Measurements from ENCODE around the gene TTR.

TTR gene

DNA sequence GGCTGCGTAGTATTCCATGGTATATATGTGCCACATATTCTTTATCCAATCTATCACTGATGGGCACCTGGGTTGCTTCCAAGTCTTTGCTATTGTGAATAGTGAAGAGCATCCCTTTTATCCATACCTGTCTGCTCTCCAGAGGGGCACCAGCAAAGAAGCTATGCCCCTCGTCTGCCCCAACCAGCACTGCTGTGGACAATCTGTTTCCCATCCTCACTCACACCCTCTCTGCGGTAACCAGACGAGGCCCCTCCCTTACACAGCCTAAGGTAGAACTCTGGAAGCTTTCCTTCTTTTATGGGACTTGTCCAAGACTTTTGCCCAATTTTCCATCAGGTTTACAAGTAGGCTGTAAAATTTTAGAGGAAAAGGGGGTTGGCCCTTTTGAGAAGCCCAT, 24.9 kb downstream of the TTR start:
- no peak for DNase-seq (ENCODE audit: low spot score)

DNA sequence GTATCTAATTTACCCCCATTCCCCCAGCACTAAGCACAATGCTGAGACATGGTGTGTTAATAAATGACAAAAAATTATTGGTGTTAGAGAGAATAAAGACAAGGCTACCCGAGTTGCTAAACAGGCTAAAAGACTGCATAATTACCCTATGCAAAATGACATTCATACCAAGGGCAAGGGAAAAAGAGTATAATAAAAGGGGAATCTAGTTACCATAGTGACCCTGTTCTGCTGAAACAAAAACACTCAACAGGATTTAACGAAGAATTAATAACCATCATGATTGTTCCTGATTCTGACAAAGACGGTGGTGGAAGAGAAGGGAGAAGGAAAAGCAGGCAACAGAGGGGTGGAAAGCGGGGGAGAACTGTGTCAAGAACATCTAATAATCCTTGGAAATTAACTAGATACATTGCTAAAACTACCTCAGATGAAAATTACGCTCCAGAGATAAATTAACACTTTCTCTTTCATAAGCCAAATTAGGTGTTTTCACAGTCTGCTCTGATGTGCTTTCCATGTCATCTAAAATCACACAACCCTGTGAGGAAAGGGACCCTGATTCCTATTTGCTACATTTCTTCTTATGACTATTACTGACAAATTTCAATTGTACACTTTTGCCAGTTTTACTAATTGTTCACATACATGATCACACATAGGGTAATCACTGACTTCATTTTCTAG, 25.5 kb downstream of the TTR start:
- DNase-seq (ENCODE audit: low spot score): peak; percentile 18

- no peak for DNase-seq (ENCODE audit: low spot score)
Observed at GRCh38 chr18:31618801-31619200, 27.1 kb downstream of the TTR start.

GRCh38 chr18:31619291-31619690, 27.6 kb downstream of the TTR start:
- DNase-seq (ENCODE audit: low spot score): no peak

- DNase-seq (ENCODE audit: low spot score): no peak
Observed at GRCh38 chr18:31624892-31625640, 33.4 kb downstream of the TTR start.

DNA sequence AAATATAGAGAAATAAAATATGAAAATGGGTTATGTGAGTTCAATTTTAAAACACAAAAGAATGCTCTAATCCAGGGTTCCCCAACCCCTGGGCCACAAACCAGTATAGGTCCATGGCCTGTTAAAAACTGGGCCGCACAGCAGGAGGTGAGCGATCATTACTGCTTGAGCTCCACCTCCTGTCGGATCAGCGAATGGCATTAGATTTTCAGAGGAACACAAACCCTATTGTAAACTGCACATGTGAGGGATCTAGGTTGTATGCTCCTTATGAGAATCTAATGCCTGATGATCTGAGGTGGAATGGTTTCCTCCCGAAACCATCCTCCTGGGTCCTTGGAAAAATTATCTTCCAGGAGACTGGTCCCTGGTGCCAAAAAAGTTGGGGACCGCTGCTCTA, 34.7 kb downstream of the TTR start:
- DNase-seq (ENCODE audit: low spot score): no peak

- no peak for DNase-seq (ENCODE audit: low spot score)
Observed at GRCh38 chr18:31630549-31630948, 38.9 kb downstream of the TTR start.

GRCh38 chr18:31631526-31631925, 39.8 kb downstream of the TTR start:
- DNase-seq (ENCODE audit: low spot score): no peak

- no peak for DNase-seq (ENCODE audit: low spot score)
Observed at GRCh38 chr18:31632356-31632755, 40.7 kb downstream of the TTR start.

DNA sequence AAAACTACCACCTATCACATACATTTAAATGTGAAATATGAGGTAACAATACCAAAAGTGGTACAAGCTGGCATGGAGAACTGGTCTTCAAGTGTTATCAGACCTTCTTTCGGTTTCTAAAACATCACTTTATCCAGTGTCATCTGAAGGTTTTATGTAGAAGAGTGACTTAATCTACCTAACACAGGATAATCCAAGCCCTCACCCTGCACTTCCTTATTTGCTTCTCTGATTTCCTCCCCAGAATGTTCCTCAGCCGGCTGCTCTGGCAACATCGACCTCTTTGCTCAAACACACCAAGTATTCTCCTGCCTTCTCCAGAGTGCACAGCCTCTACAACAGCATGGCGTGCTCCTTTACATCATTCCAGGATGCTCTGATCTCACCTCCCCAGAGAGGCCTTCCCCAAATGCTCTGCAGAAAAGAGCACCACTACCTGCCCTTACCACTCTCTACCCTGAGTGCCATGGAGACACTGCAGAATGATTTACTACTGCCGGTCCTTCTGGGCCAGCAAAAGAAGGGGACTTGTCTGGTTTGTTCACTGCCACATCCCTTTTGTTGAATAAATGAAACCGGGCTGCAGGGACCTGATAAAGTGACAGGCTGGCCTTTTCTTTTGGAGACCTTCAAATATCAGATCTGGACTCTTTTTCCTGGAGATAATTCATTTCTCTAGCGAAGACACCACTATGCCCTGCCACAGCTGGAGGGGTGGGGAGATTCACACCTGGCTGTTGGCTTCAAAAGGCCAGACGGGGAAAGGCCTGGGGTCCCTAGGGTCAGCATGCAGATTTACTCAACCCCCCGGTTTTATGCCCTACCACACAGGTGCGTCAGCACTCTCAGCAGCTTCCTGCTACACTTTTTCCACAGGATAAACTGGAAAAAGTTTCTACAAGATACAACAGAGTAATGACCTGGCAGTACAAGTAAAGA, 42.0 kb downstream of the TTR start:
- DNase-seq (ENCODE audit: low spot score): no peak

DNA sequence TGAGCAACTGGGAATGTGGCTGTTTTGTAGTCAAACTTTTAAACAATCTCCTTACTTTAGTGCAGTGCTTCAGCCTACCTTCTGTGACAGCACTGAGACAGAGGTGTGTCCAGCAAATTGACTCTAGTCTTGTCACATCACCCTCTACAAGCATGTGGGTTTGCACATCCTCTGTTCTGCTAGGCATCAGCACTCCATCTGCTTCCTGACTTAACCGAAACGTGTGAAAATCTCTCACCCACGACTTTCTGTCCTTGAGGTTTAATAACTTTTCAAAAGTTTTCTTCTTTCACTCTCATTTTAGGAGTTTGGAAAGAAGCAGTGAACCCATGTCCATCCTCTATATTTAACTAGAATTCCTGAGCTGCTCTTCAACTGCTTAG, 42.6 kb downstream of the TTR start:
- DNase-seq (ENCODE audit: low spot score): no peak

DNA sequence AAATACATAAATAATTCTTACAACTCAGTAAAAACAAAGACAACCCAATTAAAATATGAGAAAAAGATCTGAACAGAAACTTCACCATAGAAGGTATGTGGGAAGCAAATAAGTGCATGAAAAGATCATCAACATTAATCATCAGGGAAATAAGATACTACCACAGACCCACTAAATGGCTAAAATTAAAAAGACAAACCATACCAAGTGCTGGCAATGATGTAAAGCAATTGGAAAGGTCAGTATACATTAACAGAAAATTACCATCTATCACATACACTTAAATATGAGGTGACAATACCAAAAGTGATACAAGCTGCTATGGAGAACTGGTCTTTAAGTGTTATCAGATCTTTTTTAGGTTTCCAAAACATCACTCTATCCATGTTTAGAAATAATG, 44.7 kb downstream of the TTR start:
- no peak for DNase-seq (ENCODE audit: low spot score)

DNA sequence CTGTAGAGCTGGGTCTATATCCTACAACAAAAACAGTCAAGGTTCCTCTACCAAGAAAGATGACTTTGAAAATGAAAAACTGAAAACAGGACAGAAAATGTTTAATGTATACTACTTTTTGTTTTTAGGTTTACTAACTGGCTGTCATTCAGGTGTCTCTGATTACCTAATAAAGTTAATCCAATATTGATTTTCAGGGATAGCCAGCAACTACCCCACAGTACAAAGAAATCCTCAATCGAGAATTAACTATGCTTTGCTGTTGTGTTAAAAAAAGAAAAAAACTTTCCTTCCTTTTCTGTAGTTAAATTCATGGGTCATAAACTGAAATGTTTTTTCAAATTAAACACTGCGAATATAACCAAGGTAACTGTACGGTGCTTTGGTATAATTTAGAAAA, 45.8 kb downstream of the TTR start:
- DNase-seq (ENCODE audit: low spot score): no peak

DNA sequence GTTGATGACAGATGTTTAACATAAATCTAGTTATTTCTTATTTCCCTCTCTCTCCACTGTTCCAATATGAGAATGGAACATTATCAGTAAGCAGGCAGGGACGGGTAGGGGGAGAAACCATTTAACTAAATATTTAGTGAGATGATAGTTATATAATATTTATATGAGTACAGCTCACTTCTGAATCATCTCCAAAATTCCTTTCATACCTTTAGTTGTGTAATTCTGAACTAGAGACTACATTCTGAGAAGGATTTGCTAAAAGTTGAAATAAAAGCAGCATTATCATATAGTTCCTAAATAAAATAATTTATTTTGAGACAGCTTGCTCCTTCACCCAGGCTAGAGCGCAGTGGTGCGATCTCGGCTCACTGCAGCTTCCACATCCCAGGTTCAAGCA, 51.3 kb downstream of the TTR start:
- DNase-seq (ENCODE audit: low spot score): no peak

GRCh38 chr18:31645411-31645810, 53.7 kb downstream of the TTR start:
- DNase-seq (ENCODE audit: low spot score): no peak

GRCh38 chr18:31646332-31647126, 54.9 kb downstream of the TTR start:
- DNase-seq (ENCODE audit: low spot score): no peak

- no peak for DNase-seq (ENCODE audit: low spot score)
Observed at GRCh38 chr18:31647127-31647753, 55.6 kb downstream of the TTR start.

All from putamen (tissue), 1 donor.